Esophagus squamous epithelium (tissue), 4 donors: Measurements from ENCODE around the gene HSPA14.

Experiments used
- POLR2A ChIP-seq, 4 donors: fragments of 450-650 bp; IDR thresholded peaks; one replicate each; pipeline ENCODE4 v1.6.1; 2017; ENCODE audit warnings: antibody characterized with exemption in 4 of 4, mild to moderate bottlenecking in 4 of 4, moderate library complexity in 3 of 4
- TF ChIP-seq, protein P1 (sequence below), 6 experiments: fragments of 450-650 bp in 4 of 6; fragments of 200-600 bp in 2 of 6; sonication (generic) in 2 of 6; IDR thresholded peaks; one replicate each; pipeline ENCODE4 v1.5.1; 2016 to 2019; ENCODE audit warnings: antibody characterized with exemption in 6 of 6, mild to moderate bottlenecking in 4 of 6, moderate library complexity in 4 of 6

GRCh38 chr10:14875941-14876340 is 37.8 kb downstream of the HSPA14 start:
- TF ChIP-seq, protein P1, sequence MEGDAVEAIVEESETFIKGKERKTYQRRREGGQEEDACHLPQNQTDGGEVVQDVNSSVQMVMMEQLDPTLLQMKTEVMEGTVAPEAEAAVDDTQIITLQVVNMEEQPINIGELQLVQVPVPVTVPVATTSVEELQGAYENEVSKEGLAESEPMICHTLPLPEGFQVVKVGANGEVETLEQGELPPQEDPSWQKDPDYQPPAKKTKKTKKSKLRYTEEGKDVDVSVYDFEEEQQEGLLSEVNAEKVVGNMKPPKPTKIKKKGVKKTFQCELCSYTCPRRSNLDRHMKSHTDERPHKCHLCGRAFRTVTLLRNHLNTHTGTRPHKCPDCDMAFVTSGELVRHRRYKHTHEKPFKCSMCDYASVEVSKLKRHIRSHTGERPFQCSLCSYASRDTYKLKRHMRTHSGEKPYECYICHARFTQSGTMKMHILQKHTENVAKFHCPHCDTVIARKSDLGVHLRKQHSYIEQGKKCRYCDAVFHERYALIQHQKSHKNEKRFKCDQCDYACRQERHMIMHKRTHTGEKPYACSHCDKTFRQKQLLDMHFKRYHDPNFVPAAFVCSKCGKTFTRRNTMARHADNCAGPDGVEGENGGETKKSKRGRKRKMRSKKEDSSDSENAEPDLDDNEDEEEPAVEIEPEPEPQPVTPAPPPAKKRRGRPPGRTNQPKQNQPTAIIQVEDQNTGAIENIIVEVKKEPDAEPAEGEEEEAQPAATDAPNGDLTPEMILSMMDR (IDR thresholded peaks at IDR 0.05) = no peak
- no peak for TF ChIP-seq POLR2A (IDR thresholded peaks at IDR 0.05)
